ENCODE data around the gene RNF138.
"Not testable (repeated sequence)": the region's sequence is repeated elsewhere in the genome, so short reads cannot be mapped to it uniquely, and the experiment has no call there.

Gene RNF138

DNA sequence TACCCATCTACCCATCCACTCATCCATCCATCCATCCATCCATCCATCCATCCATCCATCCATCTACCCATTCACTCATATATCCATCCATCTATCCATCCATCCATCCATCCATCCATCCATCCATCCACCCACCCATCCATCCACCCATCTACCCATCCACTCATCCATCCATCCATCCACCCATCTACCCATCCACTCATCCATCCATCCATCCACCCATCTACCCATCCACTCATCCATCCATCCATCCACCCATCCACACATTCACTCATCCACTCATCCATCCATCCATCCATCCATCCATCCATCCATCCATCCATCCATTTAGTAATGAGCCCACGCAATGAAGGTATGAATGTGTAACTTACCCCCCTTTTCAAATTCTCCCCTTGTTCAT is 85.1 kb downstream of the RNF138 start:
- not testable (repeated sequence) for DNase-seq

DNA sequence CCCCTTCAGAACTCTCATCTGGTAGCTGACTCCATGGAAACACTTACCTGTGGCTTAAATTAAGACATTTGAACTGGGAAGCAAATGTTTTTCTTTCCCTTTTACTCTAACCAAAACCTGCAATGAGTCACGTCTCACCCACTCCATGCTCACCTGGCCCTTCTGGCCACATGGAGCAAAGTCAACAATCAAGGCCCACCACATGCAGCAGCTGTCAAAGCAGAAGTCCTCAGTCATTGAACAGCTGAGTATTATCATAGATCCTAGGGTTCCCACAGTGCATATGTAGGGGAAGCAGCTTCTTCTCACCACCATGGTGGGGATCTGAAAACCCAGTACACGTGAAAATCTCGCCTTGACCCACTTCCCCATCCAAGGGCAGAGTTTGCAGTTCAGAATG is 85.9 kb downstream of the RNF138 start:
- DNase-seq, result no peak

All from stimulated activated CD4-positive, alpha-beta T cell treated with anti-CD3 and anti-CD28 coated beads, Interleukin-12 subunit alpha, Interleukin-12 subunit beta, amount 100 ng/mL, for 4 hours (primary cell).